GM19328 (cell line): ENCODE measurements around the gene SMAP2.
A peak's percentile ranks its signal among the peaks of the same experiment; 100 is the strongest.
"Not testable (repeated sequence)": the region's sequence is repeated elsewhere in the genome, so short reads cannot be mapped to it uniquely, and the experiment has no call there.

ENCODE experiments used
- ATAC-seq: cut with Tn5 transposase; IDR thresholded peaks from one replicate; pipeline ENCODE4 v1.9.1; 2021; ENCODE audit warnings: mild to moderate bottlenecking, moderate library complexity; ENCODE audit not compliant: unreplicated experiment

Gene SMAP2

GRCh38 chr1:40373323-40374283 is at the start of gene SMAP2:
Gene SMAP2 (plus strand): TSS chr1:40373727. CDS start chr1:40374121, 394 bp downstream.
- peak; percentile 85 for ATAC-seq

GRCh38 chr1:40331403-40331802 is 42.1 kb upstream of the SMAP2 start:
- not testable (repeated sequence) for ATAC-seq

GRCh38 chr1:40332695-40333094 is 40.8 kb upstream of the SMAP2 start:
- ATAC-seq = no peak

GRCh38 chr1:40337443-40337842 is 36.1 kb upstream of the SMAP2 start:
- no peak for ATAC-seq

- ATAC-seq = no peak
Measured at GRCh38 chr1:40338745-40339419, 34.6 kb upstream of the SMAP2 start.

- ATAC-seq = no peak
Measured at GRCh38 chr1:40339420-40340323, 33.9 kb upstream of the SMAP2 start.

GRCh38 chr1:40341491-40342380 is 31.8 kb upstream of the SMAP2 start:
- no peak for ATAC-seq

GRCh38 chr1:40342381-40342717 is 31.2 kb upstream of the SMAP2 start:
- not testable (repeated sequence) for ATAC-seq

- no peak for ATAC-seq
Measured at GRCh38 chr1:40344597-40344996, 28.9 kb upstream of the SMAP2 start.

GRCh38 chr1:40350391-40350790 is 23.1 kb upstream of the SMAP2 start:
- ATAC-seq = no peak

GRCh38 chr1:40351124-40351523 is 22.4 kb upstream of the SMAP2 start:
- ATAC-seq = no peak

- ATAC-seq = no peak
Measured at GRCh38 chr1:40352126-40352525, 21.4 kb upstream of the SMAP2 start.

- no peak for ATAC-seq
Measured at GRCh38 chr1:40353082-40353481, 20.4 kb upstream of the SMAP2 start.

GRCh38 chr1:40357625-40358024 is 15.9 kb upstream of the SMAP2 start:
- no peak for ATAC-seq

GRCh38 chr1:40360631-40361030 is 12.9 kb upstream of the SMAP2 start:
- no peak for ATAC-seq

GRCh38 chr1:40361201-40361600 is 12.3 kb upstream of the SMAP2 start:
- ATAC-seq = no peak

GRCh38 chr1:40361637-40362036 is 11.9 kb upstream of the SMAP2 start:
- no peak for ATAC-seq

- ATAC-seq = no peak
Measured at GRCh38 chr1:40362199-40362598, 11.3 kb upstream of the SMAP2 start.

- ATAC-seq = no peak
Measured at GRCh38 chr1:40362699-40363098, 10.8 kb upstream of the SMAP2 start.

- ATAC-seq = no peak
Measured at GRCh38 chr1:40363721-40364120, 9.8 kb upstream of the SMAP2 start.
